B cell (primary cell): Measurements from ENCODE around the gene ZNF230.

ENCODE experiments used
- EZH2 ChIP-seq: IDR thresholded peaks from 2 replicates; pipeline ENCODE4 v1.6.1; 2012; ENCODE audit warnings: borderline replicate concordance, low read depth, mild to moderate bottlenecking, moderate library complexity, low read length; ENCODE audit not compliant: insufficient read depth, poor library complexity, severe bottlenecking
- TF ChIP-seq, protein P1 (sequence below): fragments of 200-600 bp; IDR thresholded peaks from one replicate; pipeline ENCODE4 v1.8.0; 2022; ENCODE audit warnings: antibody characterized with exemption, mild to moderate bottlenecking

GRCh38 chr19:44055870-44056269 lies 53.1 kb downstream of the ZNF230 start:
- TF ChIP-seq, protein P1, sequence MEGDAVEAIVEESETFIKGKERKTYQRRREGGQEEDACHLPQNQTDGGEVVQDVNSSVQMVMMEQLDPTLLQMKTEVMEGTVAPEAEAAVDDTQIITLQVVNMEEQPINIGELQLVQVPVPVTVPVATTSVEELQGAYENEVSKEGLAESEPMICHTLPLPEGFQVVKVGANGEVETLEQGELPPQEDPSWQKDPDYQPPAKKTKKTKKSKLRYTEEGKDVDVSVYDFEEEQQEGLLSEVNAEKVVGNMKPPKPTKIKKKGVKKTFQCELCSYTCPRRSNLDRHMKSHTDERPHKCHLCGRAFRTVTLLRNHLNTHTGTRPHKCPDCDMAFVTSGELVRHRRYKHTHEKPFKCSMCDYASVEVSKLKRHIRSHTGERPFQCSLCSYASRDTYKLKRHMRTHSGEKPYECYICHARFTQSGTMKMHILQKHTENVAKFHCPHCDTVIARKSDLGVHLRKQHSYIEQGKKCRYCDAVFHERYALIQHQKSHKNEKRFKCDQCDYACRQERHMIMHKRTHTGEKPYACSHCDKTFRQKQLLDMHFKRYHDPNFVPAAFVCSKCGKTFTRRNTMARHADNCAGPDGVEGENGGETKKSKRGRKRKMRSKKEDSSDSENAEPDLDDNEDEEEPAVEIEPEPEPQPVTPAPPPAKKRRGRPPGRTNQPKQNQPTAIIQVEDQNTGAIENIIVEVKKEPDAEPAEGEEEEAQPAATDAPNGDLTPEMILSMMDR, result no peak
- TF ChIP-seq EZH2, result no peak
